ENCODE results near the gene C2orf72.
"Not testable (repeated sequence)": the region's sequence is repeated elsewhere in the genome, so short reads cannot be mapped to it uniquely, and the experiment has no call there.

The C2orf72 gene

DNA sequence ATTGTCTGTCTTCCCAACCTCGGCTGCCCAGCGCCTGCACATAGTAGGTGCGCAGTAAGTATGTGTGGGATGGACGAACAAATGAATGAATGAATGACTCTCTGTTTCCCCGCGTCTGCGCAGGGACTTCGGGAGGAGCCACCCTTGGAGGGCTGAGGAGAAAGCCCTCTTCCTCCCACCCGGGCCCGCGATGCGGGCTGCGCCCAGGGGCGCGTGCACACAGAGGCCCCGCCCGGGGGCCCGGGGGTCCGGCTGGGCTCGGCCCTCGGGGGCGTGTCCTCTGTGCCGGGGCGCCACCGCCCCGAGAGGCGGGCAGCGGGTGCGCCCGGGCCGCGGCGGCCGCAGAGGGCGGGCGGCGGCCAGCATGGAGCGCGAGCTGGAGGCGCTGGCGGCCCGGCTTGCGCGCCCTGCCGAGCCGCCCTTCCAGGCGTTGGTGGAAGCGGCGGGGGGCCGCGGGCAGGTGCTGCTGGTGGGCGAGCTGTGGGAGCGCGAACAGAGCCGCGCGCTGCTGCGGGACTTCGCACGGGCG is at the start of gene C2orf72:
TSS of gene C2orf72 (plus strand) at position 322 of the 529 bp plus-strand sequence. CDS start at position 365, 43 bp downstream.
- DNase-seq (ENCODE audit: low spot score): no peak

- DNase-seq (ENCODE audit: low spot score): no peak
Observed at GRCh38 chr2:230989731-230990130, 47.6 kb upstream of the C2orf72 start.

DNA sequence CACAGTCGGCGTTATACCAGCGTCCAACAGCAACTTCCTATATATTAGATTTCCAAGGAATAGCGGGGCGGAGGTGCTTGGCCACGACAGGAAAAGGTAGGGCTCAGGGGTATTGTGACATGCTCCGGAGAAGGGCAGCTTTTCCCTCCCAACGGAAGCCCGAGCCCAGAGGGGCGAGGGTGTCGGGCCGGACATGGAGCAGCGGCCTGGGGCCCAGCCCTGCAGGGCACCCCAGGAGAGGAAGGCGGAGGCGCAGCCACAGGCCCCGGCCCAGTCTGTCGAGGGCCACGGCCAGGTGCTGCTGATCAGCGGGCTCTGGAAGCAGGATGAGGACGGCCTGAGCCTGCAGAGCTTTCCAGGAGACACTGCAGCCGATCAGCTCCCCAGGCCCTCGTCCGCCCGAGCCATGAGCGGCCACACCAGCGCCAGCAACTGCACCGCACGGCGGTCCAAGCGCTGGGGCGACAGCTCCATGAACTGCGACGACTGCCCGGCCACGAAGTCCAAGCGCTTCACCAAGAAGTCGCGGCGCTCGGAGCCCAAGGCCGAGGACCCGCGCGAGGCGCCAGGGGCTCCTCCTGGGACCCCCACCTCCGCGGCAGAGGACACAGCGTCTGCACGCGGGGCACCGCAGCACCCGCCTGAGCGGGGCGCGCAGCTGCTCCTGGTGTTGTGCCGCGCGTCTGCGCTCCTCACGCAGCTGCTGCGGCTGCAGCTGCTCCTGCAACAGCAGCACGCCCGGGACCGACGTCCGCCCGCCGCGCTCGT is 47.0 kb upstream of the C2orf72 start:
- DNase-seq (ENCODE audit: low spot score): no peak

GRCh38 chr2:230990899-230991150 is 46.5 kb upstream of the C2orf72 start:
- DNase-seq (ENCODE audit: low spot score): no peak

- DNase-seq (ENCODE audit: low spot score): no peak
Observed at GRCh38 chr2:230991598-230991997, 45.7 kb upstream of the C2orf72 start.

GRCh38 chr2:230995821-230996220 is 41.5 kb upstream of the C2orf72 start, which contains the start of gene SPATA3:
Gene SPATA3, plus strand, starts transcription at chr2:230996121. Its CDS starts 113 bp downstream, at chr2:230996234.
- DNase-seq (ENCODE audit: low spot score): no peak

GRCh38 chr2:230996661-230997060 is 40.7 kb upstream of the C2orf72 start:
- DNase-seq (ENCODE audit: low spot score): no peak

DNA sequence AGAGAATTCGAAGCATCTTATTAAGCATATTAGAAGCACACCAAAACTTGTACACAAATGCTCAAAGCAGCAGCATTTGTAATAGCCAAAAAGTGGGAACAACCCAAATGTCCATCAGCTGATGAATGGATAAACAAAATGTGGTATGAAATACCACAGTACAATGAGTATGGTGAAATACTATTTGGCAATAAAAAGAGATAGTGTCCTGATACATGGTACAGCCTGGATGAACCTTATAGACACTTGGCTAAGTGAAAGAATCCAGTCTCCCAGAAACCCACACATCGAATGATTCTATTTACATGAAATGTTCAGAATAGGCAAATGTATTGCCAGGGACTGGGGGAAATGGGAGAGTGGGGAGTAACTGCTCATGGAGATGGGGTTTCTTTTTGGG is 38.4 kb upstream of the C2orf72 start:
- no peak for DNase-seq (ENCODE audit: low spot score)

DNA sequence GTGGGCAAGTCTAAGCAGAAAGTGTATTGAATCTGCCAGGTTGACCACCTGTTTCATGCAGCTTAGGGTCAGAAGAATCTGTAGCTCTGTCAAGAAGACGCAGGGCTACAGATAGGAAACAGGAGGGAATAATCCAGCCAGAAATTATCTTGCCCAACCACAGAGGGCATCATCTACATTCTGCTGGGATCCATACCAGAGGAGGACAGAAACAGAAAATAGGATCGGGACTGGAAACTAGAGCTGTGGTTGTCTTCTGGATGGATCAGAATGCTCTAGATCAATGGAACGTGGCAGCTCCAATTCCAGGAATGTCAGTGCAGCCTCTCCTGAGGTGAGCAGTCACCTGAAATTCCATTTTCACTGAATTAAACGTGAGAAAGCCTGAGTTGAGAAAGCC is 37.8 kb upstream of the C2orf72 start:
- no peak for DNase-seq (ENCODE audit: low spot score)

- no peak for DNase-seq (ENCODE audit: low spot score)
Observed at GRCh38 chr2:231000211-231000904, 37.0 kb upstream of the C2orf72 start.

DNA sequence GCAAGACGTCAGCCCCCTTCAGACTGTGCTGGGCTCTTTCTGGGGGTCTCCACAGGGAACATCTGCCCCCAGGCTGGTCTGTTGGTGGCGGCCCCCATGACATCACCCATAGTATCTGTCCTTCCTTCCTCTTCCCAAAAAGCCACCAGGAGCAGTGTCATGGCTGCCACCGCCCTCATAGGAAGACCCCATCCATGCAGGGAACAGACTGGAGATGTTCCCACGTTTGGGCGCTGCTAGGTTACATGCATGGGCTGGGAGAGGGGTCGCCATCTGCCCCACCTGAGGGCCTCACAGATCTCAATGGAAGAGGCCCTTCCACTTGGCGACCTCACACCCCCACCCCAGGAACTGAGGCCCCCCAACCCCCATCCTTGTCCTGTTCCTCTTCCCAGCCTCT is 36.3 kb upstream of the C2orf72 start:
- no peak for DNase-seq (ENCODE audit: low spot score)

GRCh38 chr2:231001921-231002320 is 35.4 kb upstream of the C2orf72 start:
- DNase-seq (ENCODE audit: low spot score): no peak

DNA sequence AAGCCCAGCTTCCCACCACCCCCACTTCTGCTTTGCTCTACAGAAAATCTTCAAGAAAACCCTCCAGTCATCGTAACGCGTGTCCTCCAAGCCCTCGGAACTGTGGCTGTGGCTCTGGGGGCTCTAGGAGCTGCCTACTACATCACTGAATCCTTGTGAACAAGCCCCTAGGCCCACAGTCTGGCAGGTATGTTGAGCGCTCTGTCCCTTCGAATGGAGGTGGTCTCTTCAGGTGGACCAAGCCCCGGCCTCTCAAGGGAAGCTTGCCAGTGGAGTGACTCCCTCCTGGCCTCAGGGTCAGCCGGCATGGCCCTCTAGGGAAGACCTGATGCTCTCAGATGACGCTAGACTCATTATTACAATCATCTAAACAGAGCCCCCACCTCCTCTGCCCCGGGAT is 34.7 kb upstream of the C2orf72 start:
- no peak for DNase-seq (ENCODE audit: low spot score)

- no peak for DNase-seq (ENCODE audit: low spot score)
Observed at GRCh38 chr2:231003186-231003585, 34.1 kb upstream of the C2orf72 start.

- not testable (repeated sequence) for DNase-seq (ENCODE audit: low spot score)
Observed at GRCh38 chr2:231004930-231005329, 32.4 kb upstream of the C2orf72 start.

- no peak for DNase-seq (ENCODE audit: low spot score)
Observed at GRCh38 chr2:231007286-231008098, 29.8 kb upstream of the C2orf72 start.

DNA sequence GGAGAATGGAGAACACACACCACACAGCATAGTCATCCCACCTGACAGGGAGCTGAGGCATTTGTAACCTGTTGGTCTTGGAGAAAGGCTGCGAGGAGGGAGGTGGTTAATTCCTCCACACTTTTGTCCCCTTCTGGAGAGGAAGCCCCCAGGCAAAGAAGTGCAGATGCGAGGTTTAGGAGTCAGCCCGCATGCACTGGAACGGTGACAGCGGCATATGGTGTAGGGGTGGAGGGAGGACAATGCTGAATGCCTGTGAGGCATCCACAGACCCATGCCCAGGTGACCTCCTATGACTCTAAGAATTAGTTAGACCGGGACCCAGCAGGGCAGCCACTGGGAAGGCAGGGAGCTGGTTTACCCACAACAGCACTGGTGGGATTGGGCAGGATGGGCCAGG is 29.2 kb upstream of the C2orf72 start:
- no peak for DNase-seq (ENCODE audit: low spot score)

DNA sequence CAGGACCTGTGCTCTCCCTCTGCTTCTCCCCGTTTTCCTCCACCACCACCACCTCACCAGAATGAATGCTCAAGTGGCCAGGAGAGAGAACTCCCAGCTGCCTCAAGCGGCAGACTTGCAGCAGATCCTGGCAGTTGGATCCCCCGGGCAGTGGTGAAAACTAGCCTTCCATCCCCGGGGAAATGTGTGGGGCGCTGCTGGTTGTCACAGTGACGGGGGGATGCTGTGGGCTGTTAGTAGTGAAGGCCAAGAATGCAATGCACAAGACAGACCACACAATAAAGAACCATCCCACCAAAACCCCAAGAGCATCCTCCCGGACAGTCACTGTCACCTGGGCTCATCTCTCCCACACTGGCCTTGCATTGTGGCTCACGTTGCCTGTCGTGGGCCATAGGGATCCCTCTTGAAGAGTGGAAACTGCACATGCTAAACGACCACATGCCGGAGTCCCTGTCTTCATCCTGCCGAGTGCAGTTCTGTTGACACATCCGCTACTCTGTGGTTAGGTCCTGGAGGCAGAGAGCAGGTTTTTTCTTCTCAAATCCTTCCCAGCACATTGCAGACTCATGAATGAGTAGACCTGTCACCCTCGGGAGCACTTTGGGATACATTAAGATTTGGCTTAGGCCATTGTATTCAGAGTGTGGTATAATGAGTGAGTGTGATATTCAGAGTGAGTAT is 27.9 kb upstream of the C2orf72 start:
- DNase-seq (ENCODE audit: low spot score): no peak

DNA sequence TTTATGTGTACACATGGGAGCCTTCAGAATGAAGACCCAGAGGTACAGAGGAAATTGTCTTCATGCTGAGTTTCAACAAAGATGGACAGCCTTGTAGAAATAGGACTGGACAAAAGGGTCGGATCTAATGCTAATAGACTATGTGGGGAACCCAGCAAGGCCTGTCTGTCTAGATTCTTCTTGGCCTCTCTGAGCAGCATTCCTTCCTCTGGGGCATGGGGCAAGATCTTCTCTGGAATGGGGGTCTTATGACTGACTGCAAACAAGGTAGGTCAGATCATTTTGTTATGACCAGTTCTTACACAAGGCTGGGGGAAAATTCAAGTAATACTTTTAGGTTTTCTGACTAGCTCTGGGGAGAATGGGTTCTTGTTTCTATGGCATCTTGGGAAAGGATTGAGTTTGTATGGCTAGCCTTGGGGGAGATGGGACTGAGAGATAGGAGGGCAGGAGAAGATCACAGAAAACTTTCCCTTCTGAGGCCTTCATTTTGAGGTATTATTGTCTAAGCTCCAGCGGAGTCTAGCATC is 27.1 kb upstream of the C2orf72 start:
- DNase-seq (ENCODE audit: low spot score): no peak

DNA sequence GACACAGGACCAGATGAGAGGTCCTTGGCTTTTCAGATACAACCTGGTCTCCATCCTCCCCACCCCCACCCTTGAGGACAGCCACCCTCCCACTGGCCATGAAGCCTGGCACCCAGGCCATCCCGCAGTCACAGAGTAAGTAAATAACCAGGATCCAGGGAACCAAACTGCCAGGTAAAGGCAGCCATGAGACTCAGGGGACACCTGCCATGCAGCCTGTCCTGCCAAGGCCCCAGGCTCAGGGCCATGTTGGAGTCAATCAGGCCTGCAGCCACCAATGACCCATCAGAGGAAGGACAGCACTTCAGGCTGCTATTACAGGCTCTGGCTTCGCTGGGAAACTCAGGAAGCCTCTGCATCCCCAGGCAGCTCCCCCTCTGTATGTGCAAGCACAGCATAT is 25.8 kb upstream of the C2orf72 start:
- no peak for DNase-seq (ENCODE audit: low spot score)

GRCh38 chr2:231012463-231012862 is 24.9 kb upstream of the C2orf72 start:
- DNase-seq (ENCODE audit: low spot score): no peak

GRCh38 chr2:231013820-231014219 is 23.5 kb upstream of the C2orf72 start:
- no peak for DNase-seq (ENCODE audit: low spot score)

All from globus pallidus (tissue), 1 donor.